Mesodermal cell (in vitro differentiated cells): ENCODE results near the gene KNSTRN. TPM values are rescaled to one million over a fixed set of nuclear protein-coding genes. Genes with fewer than 3 reads are reported as not detected.
A peak's percentile ranks its signal among the peaks of the same experiment; 100 is the strongest.

Experiments used
- H3K27ac ChIP-seq: 2 replicates; pipeline ENCODE4 v1.7.0; 2013; ENCODE audit warnings: mild to moderate bottlenecking, low read depth, low read length, moderate library complexity; ENCODE audit not compliant: severe bottlenecking
- H3K36me3 ChIP-seq: 2 replicates; pipeline ENCODE4 v1.7.1; 2013; ENCODE audit warnings: mild to moderate bottlenecking, low read length, moderate library complexity; ENCODE audit not compliant: control insufficient read depth, insufficient read depth
- H3K4me1 ChIP-seq: one replicate; pipeline ENCODE4 v1.7.1; 2013; ENCODE audit warnings: mild to moderate bottlenecking, low read length; ENCODE audit not compliant: insufficient read depth, control insufficient read depth, poor library complexity, severe bottlenecking
- H3K4me3 ChIP-seq: 2 replicates; pipeline ENCODE4 v1.7.0; 2013; ENCODE audit warnings: low read length, control low read depth, mild to moderate bottlenecking; ENCODE audit not compliant: insufficient read depth, poor library complexity, severe bottlenecking; ENCODE audit errors: extremely low read depth
- H3K9me3 ChIP-seq: 2 replicates; pipeline ENCODE4 v1.7.1; 2013; ENCODE audit warnings: mild to moderate bottlenecking, low read length, moderate library complexity; ENCODE audit not compliant: control insufficient read depth
- WGBS, 2 experiments: methylation state at CpG; one replicate each; pipeline ENCODE4 v1.1.5; 2013; ENCODE audit warnings: missing lambda C conversion rate in 2 of 2; ENCODE audit not compliant: insufficient coverage in 2 of 2; 5-methylcytosine and 5-hydroxymethylcytosine counted together
- polyA plus RNA-seq, 2 experiments: library from polyadenylated mRNA; stranded (reverse); fragments of 50-300 nt; gene quantifications; one replicate each; pipeline ENCODE4 v1.2.3, GENCODE V29; 2013

Gene KNSTRN, protein sequence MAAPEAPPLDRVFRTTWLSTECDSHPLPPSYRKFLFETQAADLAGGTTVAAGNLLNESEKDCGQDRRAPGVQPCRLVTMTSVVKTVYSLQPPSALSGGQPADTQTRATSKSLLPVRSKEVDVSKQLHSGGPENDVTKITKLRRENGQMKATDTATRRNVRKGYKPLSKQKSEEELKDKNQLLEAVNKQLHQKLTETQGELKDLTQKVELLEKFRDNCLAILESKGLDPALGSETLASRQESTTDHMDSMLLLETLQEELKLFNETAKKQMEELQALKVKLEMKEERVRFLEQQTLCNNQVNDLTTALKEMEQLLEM
- polyA plus RNA-seq (2013, experiment 1 of 2) = 55.3 TPM
- polyA plus RNA-seq (2013, experiment 2 of 2) = 68.6 TPM

DNA sequence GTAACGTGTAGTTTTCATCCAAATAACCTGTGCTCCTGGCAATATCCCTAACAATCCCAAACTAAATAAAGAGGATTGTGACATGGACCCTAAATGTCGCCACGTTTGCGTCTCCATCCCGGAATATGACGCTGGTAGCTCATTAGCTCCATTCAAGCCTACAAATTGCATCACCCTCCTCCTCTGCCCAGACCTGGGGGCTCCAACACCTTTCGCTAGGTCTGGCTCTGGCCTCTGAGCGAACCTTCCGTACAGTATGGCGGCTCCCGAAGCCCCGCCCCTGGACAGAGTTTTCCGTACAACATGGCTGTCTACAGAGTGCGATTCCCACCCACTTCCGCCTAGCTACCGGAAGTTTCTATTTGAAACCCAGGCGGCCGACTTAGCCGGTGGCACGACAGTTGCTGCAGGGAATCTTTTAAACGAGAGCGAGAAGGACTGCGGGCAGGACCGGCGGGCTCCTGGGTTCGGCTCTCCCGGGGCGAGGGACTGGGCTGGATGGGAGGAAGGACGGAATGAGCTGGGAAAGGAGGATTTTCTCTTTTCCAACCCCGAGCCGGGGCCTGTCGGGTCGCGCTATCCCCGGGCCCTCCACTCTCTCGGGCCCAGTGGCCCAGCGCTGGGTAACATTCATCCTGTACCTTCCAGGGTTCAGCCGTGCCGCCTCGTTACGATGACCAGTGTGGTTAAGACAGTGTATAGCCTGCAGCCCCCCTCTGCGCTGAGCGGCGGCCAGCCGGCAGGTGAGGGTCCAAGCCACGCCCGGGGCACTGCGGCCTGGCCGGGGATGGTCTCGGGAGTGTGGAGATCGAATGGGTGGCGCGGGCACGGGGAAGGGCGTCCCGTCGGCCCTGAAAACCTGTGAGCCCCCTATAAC lies at the start of gene KNSTRN:
Gene KNSTRN (plus strand): TSS at position 142 of the 877 bp plus-strand sequence. CDS start 115 bp downstream, at position 257.
- H3K36me3 ChIP-seq = peaks cover 37% of the 10 kb centered on the region
- H3K4me3 ChIP-seq = peak within 1 kb of the TSS; percentile 94
- WGBS, 2 experiments = 3 to 4% methylated on average over 46 to 56 of the region's 57 CpGs
- H3K27ac ChIP-seq = peak within 1 kb of the TSS; percentile 29
- H3K4me1 ChIP-seq = peaks cover 6% of the 10 kb centered on the region
- H3K9me3 ChIP-seq = no peaks in the 10 kb centered on the region

DNA sequence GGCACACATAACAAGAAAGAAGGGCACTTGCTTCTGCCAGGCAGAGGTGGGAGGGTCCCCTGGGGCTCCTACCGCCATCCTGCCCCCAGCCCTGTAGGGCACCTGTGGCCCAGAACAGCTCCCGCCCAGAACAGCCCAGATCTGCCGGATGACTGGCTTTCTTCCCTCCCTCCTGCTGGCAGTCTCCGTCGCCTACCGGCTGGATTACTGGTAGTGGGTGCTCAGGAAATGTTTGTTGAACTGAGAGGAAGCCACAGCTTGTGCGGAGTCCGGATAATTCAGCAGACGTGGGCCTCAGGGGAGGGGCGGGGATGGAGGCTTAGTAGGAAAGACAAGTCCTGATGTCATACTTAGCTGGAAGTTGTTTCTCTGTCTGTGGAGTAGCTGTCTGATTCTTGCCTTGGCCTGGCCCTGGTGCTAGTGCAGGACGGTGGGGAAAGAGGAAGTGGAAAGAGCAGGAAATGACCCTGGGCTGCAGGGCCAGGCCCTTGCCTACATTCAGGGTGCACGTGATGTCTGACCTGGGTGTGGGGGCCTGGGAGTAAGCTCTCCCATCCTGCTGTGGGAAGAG lies 48.5 kb upstream of the KNSTRN start:
- no peak overlapping the region for H3K4me3 ChIP-seq
- WGBS, 2 experiments = 82 to 83% methylated on average over 7 to 8 of the region's 12 CpGs
- H3K27ac ChIP-seq = peak overlapping the region; percentile 66
- H3K4me1 ChIP-seq = peaks cover 51% of the 10 kb centered on the region
- peaks cover 24% of the 10 kb centered on the region for H3K36me3 ChIP-seq
- H3K9me3 ChIP-seq = no peaks in the 10 kb centered on the region

DNA sequence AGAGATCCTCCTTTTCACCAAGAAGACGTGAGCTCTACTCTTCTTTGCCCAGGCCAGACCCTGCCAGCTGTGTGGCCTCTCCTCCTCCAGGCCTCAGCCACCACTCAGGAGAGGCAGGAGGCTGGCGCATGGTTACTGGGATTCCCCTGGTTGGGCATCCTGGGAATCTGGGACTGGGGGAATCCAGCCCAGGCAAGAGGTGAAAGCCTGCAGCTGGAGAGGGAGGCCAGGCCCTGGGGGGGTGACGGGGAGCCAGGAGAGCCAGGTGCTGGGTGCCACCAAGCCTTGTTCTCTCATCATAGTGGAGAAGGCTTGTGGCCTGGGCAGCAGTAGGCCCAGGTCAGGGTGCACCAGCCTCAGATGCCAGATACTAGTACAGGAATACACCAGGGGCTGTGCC lies 48.0 kb upstream of the KNSTRN start:
- Histone ChIP-seq H3K36me3 (peaks cover 21% of the 10 kb centered on the region), H3K9me3 (no peaks in the 10 kb centered on the region), H3K27ac (peak overlapping the region; percentile 66), H3K4me1 (peaks cover 53% of the 10 kb centered on the region), H3K4me3 (no peak overlapping the region)
- WGBS, 2 experiments = 94 to 95% methylated on average over 2 of the region's 3 CpGs

DNA sequence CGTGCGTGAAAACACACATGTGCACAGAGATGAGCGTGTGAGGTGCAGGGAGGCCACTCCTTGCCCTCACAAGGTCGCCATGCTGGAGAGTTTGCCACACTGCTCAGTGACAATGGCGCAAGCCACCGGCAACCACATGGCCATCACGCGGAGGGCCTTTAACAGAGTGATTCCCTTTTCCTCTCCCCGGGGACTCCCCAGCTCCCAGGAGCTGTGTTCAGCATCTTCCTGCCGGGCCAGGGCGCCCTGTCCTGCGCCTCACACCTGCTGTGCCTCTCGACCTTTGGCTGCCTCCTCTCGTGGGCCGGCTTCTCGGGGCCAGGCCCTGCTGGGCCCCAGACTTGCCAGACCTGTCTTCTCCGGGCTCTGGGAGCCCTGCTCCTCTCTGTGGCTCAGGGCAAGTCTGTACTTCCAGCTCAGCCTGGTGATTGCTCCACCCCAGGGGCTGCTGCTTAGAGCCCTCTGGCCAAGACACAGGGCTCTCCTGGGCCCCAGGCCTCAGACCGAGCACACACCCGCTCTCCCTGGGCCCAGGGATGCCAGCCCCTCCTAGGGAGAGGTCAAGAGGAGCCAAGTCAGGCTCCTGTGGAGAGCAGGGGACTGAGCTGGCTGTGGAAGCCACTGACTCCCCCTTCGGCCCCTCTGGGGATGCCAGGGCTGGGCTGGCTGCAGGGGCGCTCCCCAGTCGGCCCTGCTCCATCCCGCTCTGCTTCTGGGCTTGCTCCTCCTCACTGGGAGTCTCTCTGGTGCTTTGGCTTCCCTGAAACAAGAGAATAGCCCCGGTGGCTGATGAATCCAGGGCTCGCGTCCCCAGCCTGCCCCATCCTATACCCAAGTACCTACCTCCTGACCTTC lies 47.4 kb upstream of the KNSTRN start:
- 87 to 88% methylated on average over 13 to 24 of the region's 26 CpGs for WGBS, 2 experiments
- H3K4me1 ChIP-seq = peaks cover 53% of the 10 kb centered on the region
- H3K27ac ChIP-seq = no peak overlapping the region
- no peaks in the 10 kb centered on the region for H3K9me3 ChIP-seq
- H3K4me3 ChIP-seq = no peak overlapping the region
- peaks cover 15% of the 10 kb centered on the region for H3K36me3 ChIP-seq

DNA sequence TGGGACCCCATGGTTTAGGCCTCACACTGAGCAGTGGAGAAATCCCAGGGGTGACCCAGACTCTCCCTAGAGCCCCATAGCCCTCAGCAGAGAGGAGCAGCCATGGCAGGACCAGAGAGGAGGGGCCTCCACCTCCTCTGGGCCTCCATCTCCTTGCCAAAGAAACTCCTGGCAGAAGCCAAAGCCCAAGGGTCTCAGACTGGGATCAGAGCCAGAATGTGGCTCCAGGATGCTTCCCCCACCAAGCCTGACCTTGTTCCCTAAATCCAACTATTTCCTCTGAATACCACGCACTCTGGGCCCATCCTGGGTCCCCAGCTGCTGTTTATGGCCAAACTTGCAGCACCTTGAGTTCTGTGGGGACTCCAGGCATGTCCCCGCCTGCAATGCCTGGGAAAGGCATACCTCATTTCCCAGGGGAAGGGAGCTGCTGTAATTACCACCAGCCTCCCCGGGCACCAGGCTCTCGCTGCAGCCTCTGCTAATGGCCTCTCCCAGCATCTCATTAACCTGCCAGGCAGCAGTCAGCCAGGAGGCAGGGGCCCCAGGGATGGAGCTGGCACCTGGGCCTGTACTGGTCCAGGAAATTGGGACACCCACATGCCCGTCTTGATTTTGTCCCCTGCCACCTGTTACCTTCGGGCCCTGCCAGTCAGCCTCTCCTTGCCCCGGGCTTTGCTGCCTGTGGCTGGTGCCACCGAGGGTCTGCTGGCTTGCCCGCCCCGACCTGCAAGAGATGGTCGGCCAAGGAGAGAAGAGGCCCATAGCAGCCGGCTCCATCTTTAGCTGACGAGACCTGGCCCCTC lies 46.4 kb upstream of the KNSTRN start:
- Histone ChIP-seq H3K36me3 (peaks cover 11% of the 10 kb centered on the region), H3K4me1 (peaks cover 57% of the 10 kb centered on the region), H3K27ac (no peak overlapping the region), H3K4me3 (no peak overlapping the region), H3K9me3 (no peaks in the 10 kb centered on the region)
- 89% methylated on average over 6 to 9 of the region's 13 CpGs for WGBS, 2 experiments

DNA sequence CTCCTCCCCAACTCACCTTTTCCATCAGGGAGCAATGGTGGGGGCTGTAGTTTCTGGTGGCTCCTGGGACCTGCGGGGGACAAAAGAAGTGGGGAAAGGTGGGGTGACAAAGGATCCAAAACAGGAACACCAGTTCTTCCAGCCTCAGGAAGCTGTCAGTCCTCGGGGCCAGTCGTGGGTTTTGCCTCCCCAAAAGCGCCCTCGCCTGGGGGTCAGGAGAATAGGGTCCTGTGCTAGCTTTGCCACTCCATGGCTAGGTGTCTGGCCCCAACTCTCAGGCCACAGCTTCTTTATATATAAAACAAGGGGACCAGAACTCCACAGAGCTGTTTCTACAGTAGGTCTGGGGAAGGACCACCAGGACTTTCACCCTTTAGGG lies 45.8 kb upstream of the KNSTRN start:
- 29 to 45% methylated on average over 1 to 2 of the region's 5 CpGs for WGBS, 2 experiments
- H3K4me1 ChIP-seq = peaks cover 58% of the 10 kb centered on the region

DNA sequence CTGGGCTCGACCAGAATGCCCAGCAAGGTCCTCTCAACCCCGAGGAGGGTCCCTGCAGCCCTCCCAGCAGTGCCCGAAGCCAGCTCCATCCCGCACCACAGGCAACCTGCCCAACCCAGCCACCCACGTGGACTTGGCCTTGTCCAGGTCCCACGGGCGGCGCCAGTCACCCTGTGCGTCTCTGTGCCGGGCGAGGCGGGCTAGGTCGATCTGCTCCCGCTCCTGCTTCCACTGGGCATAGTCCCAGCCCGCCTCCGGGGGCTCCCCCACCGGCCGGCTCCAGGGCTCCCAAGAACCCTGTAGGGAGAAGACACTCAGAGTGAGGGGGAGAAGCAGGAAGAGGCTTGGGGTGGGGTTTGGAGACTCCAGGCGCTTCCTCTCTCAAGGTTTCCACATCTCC lies 44.9 kb upstream of the KNSTRN start:
- 61 to 79% methylated on average over 5 to 6 of the region's 19 CpGs for WGBS, 2 experiments
- no peak overlapping the region for H3K4me3 ChIP-seq
- H3K27ac ChIP-seq = no peak overlapping the region
- peaks cover 61% of the 10 kb centered on the region for H3K4me1 ChIP-seq
- no peaks in the 10 kb centered on the region for H3K36me3 ChIP-seq
- no peaks in the 10 kb centered on the region for H3K9me3 ChIP-seq

More for the DNA sequence above, 45.8 kb upstream of the KNSTRN start:
- Histone ChIP-seq H3K36me3 (peaks cover 8% of the 10 kb centered on the region), H3K9me3 (no peaks in the 10 kb centered on the region), H3K4me3 (no peak overlapping the region), H3K27ac (no peak overlapping the region)

DNA sequence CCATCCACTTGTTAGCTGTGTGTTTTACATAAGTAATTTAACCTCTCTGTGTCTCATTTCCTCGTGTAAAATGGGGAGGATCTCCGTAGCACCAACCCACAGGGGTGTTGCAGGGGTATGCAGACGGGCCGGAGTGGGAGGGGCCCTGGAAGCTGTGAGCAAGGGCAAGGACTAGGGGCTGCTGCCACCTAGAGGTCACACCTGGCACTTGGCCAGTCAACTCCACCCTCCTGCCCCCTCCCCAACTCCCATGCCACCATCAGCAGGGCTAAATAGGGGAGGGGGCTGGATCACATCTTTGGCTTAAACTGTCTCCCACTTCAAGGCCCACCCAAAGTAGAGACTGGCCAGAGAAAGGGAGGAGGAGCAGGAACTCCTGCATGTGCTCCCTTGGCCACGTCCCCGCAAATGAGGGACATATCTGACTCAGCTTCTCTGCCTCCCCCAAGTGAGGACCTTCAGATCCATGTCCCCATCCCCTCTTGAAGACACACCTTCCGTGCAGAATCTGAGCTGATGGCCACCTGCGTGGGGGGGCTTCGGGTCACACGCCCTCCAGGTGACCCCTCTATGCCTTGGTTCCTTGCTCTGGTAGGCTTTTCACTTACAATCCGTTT lies 44.4 kb upstream of the KNSTRN start:
- Histone ChIP-seq H3K4me1 (peaks cover 63% of the 10 kb centered on the region), H3K4me3 (no peak overlapping the region), H3K36me3 (no peaks in the 10 kb centered on the region), H3K9me3 (no peaks in the 10 kb centered on the region), H3K27ac (peak overlapping the region; percentile 71)
- 0 to 37% methylated on average over 2 to 11 of the region's 11 CpGs for WGBS, 2 experiments

DNA sequence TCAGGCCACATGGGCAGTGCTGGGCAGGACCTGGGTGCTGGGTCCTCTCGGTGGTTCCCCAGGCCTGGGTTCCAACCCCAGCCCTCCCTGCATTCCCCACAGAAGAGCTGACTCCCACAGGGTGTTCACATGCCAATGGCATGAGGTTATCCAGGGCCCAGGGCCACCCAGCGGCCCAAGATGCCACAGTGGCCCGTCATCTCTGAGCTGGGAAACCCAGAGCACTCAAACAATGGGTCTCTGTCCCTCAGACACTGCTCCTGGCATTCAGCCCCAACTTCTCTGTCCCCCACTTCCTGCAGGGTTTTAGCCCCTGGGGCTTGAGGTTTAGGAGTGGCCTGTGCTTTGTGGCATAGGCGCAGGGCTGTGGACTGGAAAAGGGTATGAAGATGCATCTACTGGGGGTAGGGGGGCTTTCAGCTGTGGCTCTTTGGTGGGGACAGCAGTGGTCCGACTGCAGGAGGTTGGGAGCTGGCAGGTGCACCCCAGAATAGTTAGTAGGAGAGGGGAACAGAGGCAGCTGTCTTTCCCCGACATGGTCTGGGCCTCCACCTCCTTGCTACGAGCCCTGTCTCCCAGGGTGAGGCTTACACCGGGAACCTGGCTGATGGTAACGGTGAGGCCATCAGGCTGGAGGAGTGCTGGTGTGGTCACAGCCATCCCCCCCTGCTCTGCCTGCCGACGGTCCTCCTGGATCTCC lies 43.5 kb upstream of the KNSTRN start:
- Histone ChIP-seq H3K9me3 (no peaks in the 10 kb centered on the region), H3K27ac (peak overlapping the region; percentile 71), H3K36me3 (no peaks in the 10 kb centered on the region), H3K4me3 (no peak overlapping the region), H3K4me1 (peaks cover 62% of the 10 kb centered on the region)
- 87 to 94% methylated on average over 7 to 11 of the region's 11 CpGs for WGBS, 2 experiments
